Measurements from ENCODE around the gene NIFK.
"Not testable (repeated sequence)": the region's sequence is repeated elsewhere in the genome, so short reads cannot be mapped to it uniquely, and the experiment has no call there.

Gene NIFK

DNA sequence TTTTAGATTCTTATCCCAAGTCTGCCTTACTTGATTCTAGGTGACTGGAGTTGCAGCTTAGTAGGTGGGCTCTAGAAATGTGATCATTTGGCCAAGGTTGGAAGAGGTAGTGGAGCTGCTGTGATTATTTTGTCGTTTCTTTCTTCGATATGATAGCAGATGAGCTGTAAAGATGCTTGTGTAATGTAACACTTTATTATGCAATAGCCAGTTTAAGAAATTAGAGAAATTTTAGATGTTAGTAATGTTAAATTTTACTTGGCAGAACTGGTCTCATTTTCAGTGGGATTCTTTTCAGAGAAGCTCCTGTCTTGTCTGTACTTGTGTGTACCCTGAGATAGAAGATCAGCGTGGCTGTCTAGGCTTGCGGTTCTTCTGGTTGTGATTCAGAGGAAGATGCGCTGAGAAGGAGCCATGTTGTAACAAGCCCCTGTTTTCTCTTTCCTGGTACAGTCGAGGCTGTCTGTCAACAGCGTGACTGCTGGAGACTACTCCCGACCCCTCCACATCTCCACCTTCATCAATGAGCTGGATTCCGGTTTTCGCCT, 28.1 kb upstream of the NIFK start:
- Histone ChIP-seq H3K4me1 (ENCODE audit: control insufficient read depth, insufficient read depth, low read length) (no peaks in the 10 kb centered on the region), H3K27me3 (replicated peaks; ENCODE audit: control insufficient read depth, insufficient read depth, low read length) (no peaks in the 10 kb centered on the region), H3K9ac (ENCODE audit: low read length) (no peak overlapping the region), H3K9me3 (ENCODE audit: control insufficient read depth, low read length) (no peaks in the 10 kb centered on the region), H3K4me3 (ENCODE audit: low read length) (no peak overlapping the region), H3K36me3 (ENCODE audit: control insufficient read depth, insufficient read depth, low read length, severe bottlenecking) (peaks cover 77% of the 10 kb centered on the region)
- DNase-seq (ENCODE audit: low read depth) = no peak

DNA sequence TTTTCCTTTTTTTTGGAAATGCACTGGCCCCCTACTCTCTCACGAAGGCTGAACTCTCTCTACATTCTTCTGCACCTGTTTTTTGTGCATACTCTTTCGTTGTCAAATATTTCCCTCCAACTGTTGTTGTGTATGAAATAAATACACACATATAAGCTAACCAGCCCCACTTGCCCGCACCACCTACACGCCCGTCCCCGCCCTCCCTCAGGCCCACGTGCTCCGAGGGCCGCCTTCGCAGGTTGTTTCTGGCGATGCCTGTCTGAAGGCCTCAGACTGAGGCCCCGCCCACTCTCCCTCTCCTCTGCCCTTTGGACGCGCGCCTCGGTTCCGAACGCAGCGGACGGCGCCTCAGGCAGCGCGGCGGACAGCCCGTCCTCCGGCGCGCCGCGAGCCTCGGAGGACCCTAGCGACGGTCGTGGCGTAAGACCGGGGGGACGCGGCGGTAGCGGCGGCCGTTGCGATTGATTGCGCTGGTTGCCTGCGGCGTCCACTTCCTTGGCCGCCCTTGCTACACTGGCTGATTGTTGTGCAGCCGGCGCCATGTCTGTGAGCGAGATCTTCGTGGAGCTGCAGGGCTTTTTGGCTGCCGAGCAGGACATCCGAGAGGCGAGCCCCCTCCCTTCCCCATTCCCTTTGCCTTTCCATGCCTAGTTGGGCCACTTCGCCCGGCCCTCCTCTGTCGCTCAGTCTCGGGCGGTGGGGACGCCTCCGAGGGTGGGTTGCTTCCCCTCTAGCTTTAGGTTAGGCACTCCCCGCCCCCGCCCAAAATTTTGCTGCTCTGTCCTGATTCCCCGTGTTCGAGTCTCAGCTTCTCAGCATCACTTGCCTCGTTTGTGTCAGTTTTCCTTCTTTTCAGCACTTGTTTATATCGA, 18.8 kb upstream of the NIFK start, which contains the start of gene TSN:
Gene TSN, plus strand, starts transcription at position 415 of the 875 bp plus-strand sequence. Its CDS starts 129 bp downstream, at position 544.
- H3K36me3 ChIP-seq (ENCODE audit: control insufficient read depth, insufficient read depth, low read length, severe bottlenecking) = peaks cover 20% of the 10 kb centered on the region
- peak; percentile 99 for DNase-seq (ENCODE audit: low read depth)
- no peaks in the 10 kb centered on the region for H3K27me3 ChIP-seq (replicated peaks; ENCODE audit: control insufficient read depth, insufficient read depth, low read length)
- peak within 1 kb of the TSS; percentile 93 for H3K9ac ChIP-seq (ENCODE audit: low read length)
- H3K4me1 ChIP-seq (ENCODE audit: control insufficient read depth, insufficient read depth, low read length) = peaks cover 17% of the 10 kb centered on the region
- H3K9me3 ChIP-seq (ENCODE audit: control insufficient read depth, low read length) = no peaks in the 10 kb centered on the region
- H3K4me3 ChIP-seq (ENCODE audit: low read length) = peak within 1 kb of the TSS; percentile 96

DNA sequence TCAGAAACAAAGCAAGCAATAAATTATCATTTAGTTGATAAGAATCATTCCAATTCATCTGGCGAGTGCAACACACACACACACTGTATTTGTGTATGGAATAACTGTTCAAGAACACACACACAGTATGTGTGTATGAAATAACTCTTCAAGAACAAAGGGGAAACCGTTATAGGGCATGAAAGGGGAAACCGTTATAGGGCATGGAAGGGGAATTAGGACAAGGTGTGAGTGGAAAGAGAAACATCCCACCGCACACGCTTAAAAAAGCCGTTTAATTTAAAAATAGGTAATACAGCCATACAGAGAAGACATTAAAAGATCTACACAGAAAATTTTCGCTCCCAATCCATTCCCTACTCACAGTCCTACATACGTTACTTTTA, 18.2 kb upstream of the NIFK start:
- Histone ChIP-seq H3K4me3 (ENCODE audit: low read length) (peak overlapping the region; percentile 96), H3K27me3 (replicated peaks; ENCODE audit: control insufficient read depth, insufficient read depth, low read length) (no peaks in the 10 kb centered on the region), H3K9ac (ENCODE audit: low read length) (peak overlapping the region; percentile 89), H3K36me3 (ENCODE audit: control insufficient read depth, insufficient read depth, low read length, severe bottlenecking) (peaks cover 13% of the 10 kb centered on the region), H3K4me1 (ENCODE audit: control insufficient read depth, insufficient read depth, low read length) (peaks cover 17% of the 10 kb centered on the region), H3K9me3 (ENCODE audit: control insufficient read depth, low read length) (no peaks in the 10 kb centered on the region)
- DNase-seq (ENCODE audit: low read depth) = no peak

DNA sequence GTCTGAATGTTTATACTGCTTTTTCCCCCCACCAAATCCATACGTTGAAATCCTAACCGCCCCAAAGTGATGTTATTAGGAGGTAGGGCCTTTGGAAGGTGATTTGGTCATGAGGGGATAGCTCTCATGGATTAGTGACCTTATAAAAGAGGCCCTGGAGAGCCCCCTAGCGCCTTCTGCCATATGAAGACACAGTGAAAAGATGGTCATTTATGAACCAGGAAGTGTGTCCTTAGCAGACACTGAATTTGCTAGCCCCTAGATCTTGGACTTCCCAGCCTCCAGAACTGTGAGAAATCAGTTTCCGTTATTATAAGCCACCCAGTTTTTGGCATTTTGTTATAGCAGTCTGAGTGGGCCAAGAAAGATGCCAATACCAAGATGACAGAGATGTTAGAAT, 11.5 kb upstream of the NIFK start:
- H3K9me3 ChIP-seq (ENCODE audit: control insufficient read depth, low read length) = no peaks in the 10 kb centered on the region
- H3K27me3 ChIP-seq (replicated peaks; ENCODE audit: control insufficient read depth, insufficient read depth, low read length) = no peaks in the 10 kb centered on the region
- H3K36me3 ChIP-seq (ENCODE audit: control insufficient read depth, insufficient read depth, low read length, severe bottlenecking) = no peaks in the 10 kb centered on the region
- no peak overlapping the region for H3K4me3 ChIP-seq (ENCODE audit: low read length)
- no peak overlapping the region for H3K9ac ChIP-seq (ENCODE audit: low read length)
- DNase-seq (ENCODE audit: low read depth) = peak; percentile 42
- H3K4me1 ChIP-seq (ENCODE audit: control insufficient read depth, insufficient read depth, low read length) = no peaks in the 10 kb centered on the region

DNA sequence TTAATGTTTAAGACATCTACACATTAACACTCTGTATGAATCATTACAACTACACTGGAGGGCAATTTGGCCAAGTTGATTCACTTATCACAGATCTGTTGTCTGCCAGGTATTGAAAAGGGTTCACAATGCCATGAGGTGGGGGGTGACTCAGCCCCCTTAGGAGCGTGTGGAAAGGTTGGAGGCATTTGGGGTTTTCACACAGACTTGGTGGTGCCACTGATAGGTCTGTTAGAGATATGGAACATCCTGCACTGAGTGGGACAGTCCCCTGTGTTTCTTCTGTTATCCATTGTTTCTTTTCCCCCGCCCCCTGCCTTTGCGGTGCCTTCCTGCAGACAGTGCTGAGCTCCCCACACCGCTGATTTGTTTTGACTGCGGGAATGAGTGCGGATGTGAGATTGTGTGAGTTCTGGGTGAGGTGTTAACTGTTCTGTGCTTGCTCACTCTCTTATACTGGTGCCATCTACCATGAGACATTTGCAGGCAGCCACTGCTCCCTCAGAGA, 9.4 kb upstream of the NIFK start:
- no peaks in the 10 kb centered on the region for H3K9me3 ChIP-seq (ENCODE audit: control insufficient read depth, low read length)
- DNase-seq (ENCODE audit: low read depth) = no peak
- H3K36me3 ChIP-seq (ENCODE audit: control insufficient read depth, insufficient read depth, low read length, severe bottlenecking) = no peaks in the 10 kb centered on the region
- H3K4me1 ChIP-seq (ENCODE audit: control insufficient read depth, insufficient read depth, low read length) = no peaks in the 10 kb centered on the region
- H3K27me3 ChIP-seq (replicated peaks; ENCODE audit: control insufficient read depth, insufficient read depth, low read length) = no peaks in the 10 kb centered on the region
- H3K4me3 ChIP-seq (ENCODE audit: low read length) = no peak overlapping the region
- H3K9ac ChIP-seq (ENCODE audit: low read length) = no peak overlapping the region

DNA sequence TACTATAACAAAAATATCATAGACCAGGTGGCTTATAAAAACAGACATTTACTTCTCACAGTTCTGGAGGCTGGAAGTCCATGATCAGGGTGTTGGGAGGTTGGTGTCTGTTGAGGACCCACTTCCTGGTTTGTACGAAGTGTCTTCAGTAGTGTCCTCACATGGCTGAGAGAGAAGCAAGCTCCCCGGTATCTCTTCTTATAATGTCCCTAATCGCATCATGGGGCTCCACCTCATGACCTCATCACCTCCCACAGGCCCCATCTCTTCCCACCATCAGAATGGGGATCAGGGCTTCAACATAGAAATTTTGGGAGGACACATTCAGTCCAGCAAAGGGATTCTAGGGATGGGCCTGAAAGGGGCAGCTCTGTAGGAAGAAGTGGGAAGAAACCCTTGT, 4.8 kb upstream of the NIFK start:
- Histone ChIP-seq H3K9me3 (ENCODE audit: control insufficient read depth, low read length) (no peaks in the 10 kb centered on the region), H3K36me3 (ENCODE audit: control insufficient read depth, insufficient read depth, low read length, severe bottlenecking) (no peaks in the 10 kb centered on the region), H3K9ac (ENCODE audit: low read length) (no peak overlapping the region), H3K4me3 (ENCODE audit: low read length) (no peak overlapping the region), H3K27me3 (replicated peaks; ENCODE audit: control insufficient read depth, insufficient read depth, low read length) (no peaks in the 10 kb centered on the region), H3K4me1 (ENCODE audit: control insufficient read depth, insufficient read depth, low read length) (no peaks in the 10 kb centered on the region)
- no peak for DNase-seq (ENCODE audit: low read depth)

DNA sequence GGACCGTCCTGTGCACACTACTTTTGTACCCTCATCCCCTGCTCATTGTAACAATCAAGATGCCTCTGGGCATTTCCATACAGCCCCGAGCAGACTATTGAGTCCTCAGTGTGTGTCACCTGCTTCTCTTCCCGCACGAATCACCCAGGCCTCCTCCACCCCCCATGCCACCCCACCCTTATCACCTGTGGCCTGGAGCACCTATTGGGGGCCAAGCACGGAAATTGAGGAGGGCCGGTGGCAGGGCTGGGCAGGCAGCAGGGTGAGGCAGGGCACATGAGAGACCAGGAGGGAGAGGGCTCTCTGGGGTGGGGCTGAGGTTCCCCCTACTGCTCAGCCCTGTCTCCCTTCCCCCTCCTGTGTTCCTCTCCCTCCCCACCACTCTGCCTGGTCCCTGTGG, 4.3 kb upstream of the NIFK start:
- Histone ChIP-seq H3K4me3 (ENCODE audit: low read length) (no peak overlapping the region), H3K9me3 (ENCODE audit: control insufficient read depth, low read length) (no peaks in the 10 kb centered on the region), H3K36me3 (ENCODE audit: control insufficient read depth, insufficient read depth, low read length, severe bottlenecking) (no peaks in the 10 kb centered on the region), H3K4me1 (ENCODE audit: control insufficient read depth, insufficient read depth, low read length) (no peaks in the 10 kb centered on the region), H3K9ac (ENCODE audit: low read length) (no peak overlapping the region), H3K27me3 (replicated peaks; ENCODE audit: control insufficient read depth, insufficient read depth, low read length) (no peaks in the 10 kb centered on the region)
- no peak for DNase-seq (ENCODE audit: low read depth)

DNA sequence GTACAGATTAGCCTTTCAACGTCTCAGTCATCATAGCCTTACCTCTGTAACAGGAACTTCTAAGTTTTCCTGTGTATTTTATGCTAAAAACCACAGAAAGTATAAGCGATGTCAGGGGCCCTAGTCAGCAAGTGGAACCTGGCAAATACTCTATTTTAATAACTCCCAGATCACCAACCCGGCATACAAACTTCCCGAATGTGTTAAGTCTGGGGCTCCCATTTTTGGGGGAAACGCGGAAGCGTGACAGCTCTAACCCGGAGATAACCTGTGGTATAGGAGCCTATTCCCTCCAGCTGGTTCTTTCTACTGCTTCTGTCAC, 574 bp downstream of the NIFK start:
- Histone ChIP-seq H3K4me1 (ENCODE audit: control insufficient read depth, insufficient read depth, low read length) (peaks cover 9% of the 10 kb centered on the region), H3K4me3 (ENCODE audit: low read length) (peak overlapping the region; percentile 98), H3K27me3 (replicated peaks; ENCODE audit: control insufficient read depth, insufficient read depth, low read length) (no peaks in the 10 kb centered on the region), H3K36me3 (ENCODE audit: control insufficient read depth, insufficient read depth, low read length, severe bottlenecking) (peaks cover 32% of the 10 kb centered on the region), H3K9me3 (ENCODE audit: control insufficient read depth, low read length) (no peaks in the 10 kb centered on the region), H3K9ac (ENCODE audit: low read length) (peak overlapping the region; percentile 95)
- no peak for DNase-seq (ENCODE audit: low read depth)

DNA sequence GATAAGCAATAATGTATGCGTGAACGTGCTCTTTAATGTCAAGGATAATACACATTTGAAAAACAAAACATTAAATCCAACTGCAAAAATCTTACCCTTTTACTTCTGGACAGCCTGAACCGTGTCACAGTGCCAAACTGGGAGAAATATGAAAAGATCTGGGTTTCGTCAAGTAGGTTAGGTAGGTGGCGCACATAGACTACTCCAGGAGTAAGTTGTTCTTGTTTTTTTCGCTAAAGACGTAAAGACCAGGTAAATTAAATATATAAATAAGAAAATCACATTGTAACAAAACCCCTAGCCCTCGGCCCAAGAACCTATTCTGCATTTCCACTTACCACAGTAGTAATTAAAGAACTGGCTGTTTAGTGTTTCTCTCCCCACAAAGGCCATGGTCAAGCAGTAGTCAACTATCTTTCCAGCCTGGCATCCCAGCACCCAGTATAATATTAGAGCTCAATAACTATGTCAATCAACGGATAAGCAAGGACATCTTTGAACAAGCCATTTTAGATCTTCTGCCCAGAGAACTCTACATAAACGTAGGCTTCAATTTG, 1.1 kb downstream of the NIFK start:
- peak; percentile 27 for DNase-seq (ENCODE audit: low read depth)
- Histone ChIP-seq H3K4me3 (ENCODE audit: low read length) (peak overlapping the region; percentile 98), H3K9me3 (ENCODE audit: control insufficient read depth, low read length) (no peaks in the 10 kb centered on the region), H3K27me3 (replicated peaks; ENCODE audit: control insufficient read depth, insufficient read depth, low read length) (no peaks in the 10 kb centered on the region), H3K4me1 (ENCODE audit: control insufficient read depth, insufficient read depth, low read length) (peaks cover 9% of the 10 kb centered on the region), H3K9ac (ENCODE audit: low read length) (peak overlapping the region; percentile 95), H3K36me3 (ENCODE audit: control insufficient read depth, insufficient read depth, low read length, severe bottlenecking) (peaks cover 37% of the 10 kb centered on the region)

DNA sequence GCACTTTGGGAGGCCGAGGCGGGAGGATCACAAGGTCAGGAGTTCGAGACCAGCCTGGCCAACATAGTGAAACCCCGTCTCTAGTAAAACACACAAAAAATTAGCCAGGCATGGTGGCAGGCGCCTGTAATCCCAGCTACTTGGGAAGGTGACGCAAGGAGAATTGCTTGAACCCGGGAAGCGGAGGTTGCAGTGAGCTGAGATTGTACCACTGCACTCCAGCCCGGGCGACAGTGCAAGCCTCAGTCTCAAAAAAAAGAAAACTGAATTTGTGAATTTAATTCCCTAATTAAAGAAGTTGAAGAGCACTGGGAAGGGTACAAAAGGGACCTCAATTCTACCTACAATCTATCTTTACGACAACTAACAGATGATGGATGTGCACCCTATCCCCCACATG, 2.1 kb downstream of the NIFK start:
- peak overlapping the region; percentile 98 for H3K4me3 ChIP-seq (ENCODE audit: low read length)

DNA sequence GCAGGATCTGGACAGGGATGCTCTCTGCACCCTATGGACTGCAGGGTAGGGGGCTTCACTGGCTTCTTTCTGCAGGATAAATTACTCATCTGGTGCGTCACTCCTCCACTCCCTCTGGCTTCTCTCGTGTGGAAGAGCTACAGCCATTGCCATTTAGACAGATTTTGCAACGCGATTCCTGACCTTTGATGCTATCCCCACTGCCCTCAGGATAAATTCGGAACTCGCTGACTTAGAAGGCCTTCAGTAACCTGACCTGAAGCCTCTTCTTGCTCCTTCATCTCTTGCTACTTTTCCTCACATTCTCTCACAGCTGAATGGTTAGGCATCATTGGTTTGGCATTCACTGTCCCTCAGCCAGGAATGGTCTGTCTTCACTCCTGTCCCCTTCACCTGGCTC, 5.3 kb downstream of the NIFK start:
- Histone ChIP-seq H3K9me3 (ENCODE audit: control insufficient read depth, low read length) (no peaks in the 10 kb centered on the region), H3K27me3 (replicated peaks; ENCODE audit: control insufficient read depth, insufficient read depth, low read length) (no peaks in the 10 kb centered on the region), H3K36me3 (ENCODE audit: control insufficient read depth, insufficient read depth, low read length, severe bottlenecking) (peaks cover 78% of the 10 kb centered on the region), H3K4me3 (ENCODE audit: low read length) (no peak overlapping the region), H3K4me1 (ENCODE audit: control insufficient read depth, insufficient read depth, low read length) (peaks cover 9% of the 10 kb centered on the region), H3K9ac (ENCODE audit: low read length) (no peak overlapping the region)
- DNase-seq (ENCODE audit: low read depth) = no peak

More for the DNA sequence above, 2.1 kb downstream of the NIFK start:
- not testable (repeated sequence) for H3K4me1 ChIP-seq (ENCODE audit: control insufficient read depth, insufficient read depth, low read length); H3K9ac ChIP-seq (ENCODE audit: low read length); DNase-seq (ENCODE audit: low read depth); H3K27me3 ChIP-seq (replicated peaks; ENCODE audit: control insufficient read depth, insufficient read depth, low read length); H3K9me3 ChIP-seq (ENCODE audit: control insufficient read depth, low read length)
- peaks cover 47% of the 10 kb centered on the region for H3K36me3 ChIP-seq (ENCODE audit: control insufficient read depth, insufficient read depth, low read length, severe bottlenecking)
